HL-60 (cell line): Measurements from ENCODE around the gene DEF6.

ENCODE experiments used
- GABPA ChIP-seq: IDR thresholded peaks from 2 replicates; pipeline ENCODE4 v1.6.1; 2012; ENCODE audit warnings: low read depth
- POLR2AphosphoS5 ChIP-seq: IDR thresholded peaks from 2 replicates; pipeline ENCODE4 v1.6.1; 2012; ENCODE audit warnings: low read depth
- SPI1 ChIP-seq: IDR thresholded peaks from 2 replicates; pipeline ENCODE4 v1.6.1; 2012; ENCODE audit warnings: low read depth, mild to moderate bottlenecking, borderline replicate concordance
- TF ChIP-seq, protein P1 (sequence below): IDR thresholded peaks from one replicate; pipeline ENCODE4 v1.5.1; 2011; ENCODE audit warnings: low read length, control low read depth, inconsistent platforms; ENCODE audit not compliant: insufficient read depth
- TF ChIP-seq, protein P2 (sequence below): IDR thresholded peaks from 2 replicates; pipeline ENCODE4 v1.6.1; 2012; ENCODE audit warnings: low read depth; ENCODE audit not compliant: insufficient replicate concordance

DNA sequence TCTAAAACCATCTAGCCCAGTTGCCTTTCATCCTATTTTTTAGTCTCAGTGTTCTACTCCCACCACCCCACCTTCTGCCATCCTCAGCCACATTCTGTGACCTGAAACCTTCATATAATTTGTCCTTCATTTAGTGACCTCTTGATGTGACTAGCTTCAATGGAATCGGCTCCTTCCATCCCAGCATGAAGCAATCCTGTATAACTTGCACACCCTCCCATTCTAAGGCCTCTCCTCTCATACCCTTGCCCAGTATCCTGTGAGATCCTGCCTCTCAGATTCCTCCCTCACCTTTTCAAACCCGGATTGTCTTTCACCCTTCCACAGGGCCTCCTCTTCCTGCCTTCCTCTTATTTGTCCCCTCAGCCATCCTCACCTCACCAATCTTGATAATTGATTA is 35.0 kb upstream of the DEF6 start:
- TF ChIP-seq, protein P1, sequence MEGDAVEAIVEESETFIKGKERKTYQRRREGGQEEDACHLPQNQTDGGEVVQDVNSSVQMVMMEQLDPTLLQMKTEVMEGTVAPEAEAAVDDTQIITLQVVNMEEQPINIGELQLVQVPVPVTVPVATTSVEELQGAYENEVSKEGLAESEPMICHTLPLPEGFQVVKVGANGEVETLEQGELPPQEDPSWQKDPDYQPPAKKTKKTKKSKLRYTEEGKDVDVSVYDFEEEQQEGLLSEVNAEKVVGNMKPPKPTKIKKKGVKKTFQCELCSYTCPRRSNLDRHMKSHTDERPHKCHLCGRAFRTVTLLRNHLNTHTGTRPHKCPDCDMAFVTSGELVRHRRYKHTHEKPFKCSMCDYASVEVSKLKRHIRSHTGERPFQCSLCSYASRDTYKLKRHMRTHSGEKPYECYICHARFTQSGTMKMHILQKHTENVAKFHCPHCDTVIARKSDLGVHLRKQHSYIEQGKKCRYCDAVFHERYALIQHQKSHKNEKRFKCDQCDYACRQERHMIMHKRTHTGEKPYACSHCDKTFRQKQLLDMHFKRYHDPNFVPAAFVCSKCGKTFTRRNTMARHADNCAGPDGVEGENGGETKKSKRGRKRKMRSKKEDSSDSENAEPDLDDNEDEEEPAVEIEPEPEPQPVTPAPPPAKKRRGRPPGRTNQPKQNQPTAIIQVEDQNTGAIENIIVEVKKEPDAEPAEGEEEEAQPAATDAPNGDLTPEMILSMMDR = no peak
- TF ChIP-seq, protein P2, sequence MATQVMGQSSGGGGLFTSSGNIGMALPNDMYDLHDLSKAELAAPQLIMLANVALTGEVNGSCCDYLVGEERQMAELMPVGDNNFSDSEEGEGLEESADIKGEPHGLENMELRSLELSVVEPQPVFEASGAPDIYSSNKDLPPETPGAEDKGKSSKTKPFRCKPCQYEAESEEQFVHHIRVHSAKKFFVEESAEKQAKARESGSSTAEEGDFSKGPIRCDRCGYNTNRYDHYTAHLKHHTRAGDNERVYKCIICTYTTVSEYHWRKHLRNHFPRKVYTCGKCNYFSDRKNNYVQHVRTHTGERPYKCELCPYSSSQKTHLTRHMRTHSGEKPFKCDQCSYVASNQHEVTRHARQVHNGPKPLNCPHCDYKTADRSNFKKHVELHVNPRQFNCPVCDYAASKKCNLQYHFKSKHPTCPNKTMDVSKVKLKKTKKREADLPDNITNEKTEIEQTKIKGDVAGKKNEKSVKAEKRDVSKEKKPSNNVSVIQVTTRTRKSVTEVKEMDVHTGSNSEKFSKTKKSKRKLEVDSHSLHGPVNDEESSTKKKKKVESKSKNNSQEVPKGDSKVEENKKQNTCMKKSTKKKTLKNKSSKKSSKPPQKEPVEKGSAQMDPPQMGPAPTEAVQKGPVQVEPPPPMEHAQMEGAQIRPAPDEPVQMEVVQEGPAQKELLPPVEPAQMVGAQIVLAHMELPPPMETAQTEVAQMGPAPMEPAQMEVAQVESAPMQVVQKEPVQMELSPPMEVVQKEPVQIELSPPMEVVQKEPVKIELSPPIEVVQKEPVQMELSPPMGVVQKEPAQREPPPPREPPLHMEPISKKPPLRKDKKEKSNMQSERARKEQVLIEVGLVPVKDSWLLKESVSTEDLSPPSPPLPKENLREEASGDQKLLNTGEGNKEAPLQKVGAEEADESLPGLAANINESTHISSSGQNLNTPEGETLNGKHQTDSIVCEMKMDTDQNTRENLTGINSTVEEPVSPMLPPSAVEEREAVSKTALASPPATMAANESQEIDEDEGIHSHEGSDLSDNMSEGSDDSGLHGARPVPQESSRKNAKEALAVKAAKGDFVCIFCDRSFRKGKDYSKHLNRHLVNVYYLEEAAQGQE = no peak
- TF ChIP-seq POLR2AphosphoS5 (no peak), GABPA (no peak), SPI1 (no peak)
